Measurements from ENCODE around the gene SLC16A1.
"Not testable (repeated sequence)": the region's sequence is repeated elsewhere in the genome, so short reads cannot be mapped to it uniquely, and the experiment has no call there.

The SLC16A1 gene

GRCh38 chr1:112961072-112961471, 5.1 kb upstream of the SLC16A1 start:
- peaks cover 7% of the 10 kb centered on the region for H3K4me1 ChIP-seq (ENCODE audit: insufficient read depth, low read length)
- peaks cover 11% of the 10 kb centered on the region for H3K36me3 ChIP-seq (ENCODE audit: insufficient read depth, low read length)

DNA sequence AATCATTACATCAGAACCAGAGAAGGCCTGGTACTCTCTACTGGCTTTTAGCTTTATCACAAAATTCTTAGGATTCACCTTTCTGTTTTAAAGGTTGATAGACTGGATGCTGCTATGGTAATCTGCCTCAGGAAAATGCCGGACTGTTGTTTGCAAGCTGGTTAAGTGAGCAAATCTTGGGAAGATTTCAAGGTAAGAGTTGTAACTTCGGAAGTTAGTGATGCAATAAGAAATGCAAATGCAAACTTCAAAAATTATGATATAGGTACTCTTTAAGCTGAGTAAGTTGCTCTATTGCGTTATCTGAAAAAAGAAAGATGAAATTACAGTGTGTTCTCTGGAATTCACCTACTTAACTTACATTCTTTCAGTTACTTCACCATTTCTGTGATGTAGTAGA, 4.4 kb upstream of the SLC16A1 start:
- peaks cover 11% of the 10 kb centered on the region for H3K36me3 ChIP-seq (ENCODE audit: insufficient read depth, low read length)
- peaks cover 7% of the 10 kb centered on the region for H3K4me1 ChIP-seq (ENCODE audit: insufficient read depth, low read length)
- no peak overlapping the region for H3K4me3 ChIP-seq (ENCODE audit: low read depth in 1 of 2, low read length in 2 of 2)
- H3K9me3 ChIP-seq (ENCODE audit: low read length): no peaks in the 10 kb centered on the region
- no peaks in the 10 kb centered on the region for H3K27me3 ChIP-seq (ENCODE audit: control insufficient read depth in 1 of 2, insufficient read depth in 2 of 2, low read length in 2 of 2)
- H3K27ac ChIP-seq (ENCODE audit: low read depth, low read length): no peak overlapping the region
- H3K9ac ChIP-seq (ENCODE audit: low read length): no peak overlapping the region

More at GRCh38 chr1:112961072-112961471, 5.1 kb upstream of the SLC16A1 start:
- H3K9me3 ChIP-seq (ENCODE audit: low read length): no peaks in the 10 kb centered on the region
- no peak overlapping the region for H3K9ac ChIP-seq (ENCODE audit: low read length)
- H3K27me3 ChIP-seq (ENCODE audit: control insufficient read depth in 1 of 2, insufficient read depth in 2 of 2, low read length in 2 of 2): no peaks in the 10 kb centered on the region
- H3K4me3 ChIP-seq (ENCODE audit: low read depth in 1 of 2, low read length in 2 of 2): no peak overlapping the region
- H3K27ac ChIP-seq (ENCODE audit: low read depth, low read length): no peak overlapping the region

GRCh38 chr1:112958236-112958635, 2.2 kb upstream of the SLC16A1 start:
- Histone ChIP-seq H3K27ac (ENCODE audit: low read depth, low read length) (peak overlapping the region; percentile 86), H3K9ac (ENCODE audit: low read length) (peak overlapping the region; percentile 85), H3K4me3 (ENCODE audit: low read depth in 1 of 2, low read length in 2 of 2) (peak overlapping the region in 1 of 2 donors; percentile 93), H3K36me3 (ENCODE audit: insufficient read depth, low read length) (peaks cover 11% of the 10 kb centered on the region), H3K4me1 (ENCODE audit: insufficient read depth, low read length) (peaks cover 15% of the 10 kb centered on the region)
- not testable (repeated sequence) for H3K9me3 ChIP-seq (ENCODE audit: low read length); H3K27me3 ChIP-seq (ENCODE audit: control insufficient read depth in 1 of 2, insufficient read depth in 2 of 2, low read length in 2 of 2)

DNA sequence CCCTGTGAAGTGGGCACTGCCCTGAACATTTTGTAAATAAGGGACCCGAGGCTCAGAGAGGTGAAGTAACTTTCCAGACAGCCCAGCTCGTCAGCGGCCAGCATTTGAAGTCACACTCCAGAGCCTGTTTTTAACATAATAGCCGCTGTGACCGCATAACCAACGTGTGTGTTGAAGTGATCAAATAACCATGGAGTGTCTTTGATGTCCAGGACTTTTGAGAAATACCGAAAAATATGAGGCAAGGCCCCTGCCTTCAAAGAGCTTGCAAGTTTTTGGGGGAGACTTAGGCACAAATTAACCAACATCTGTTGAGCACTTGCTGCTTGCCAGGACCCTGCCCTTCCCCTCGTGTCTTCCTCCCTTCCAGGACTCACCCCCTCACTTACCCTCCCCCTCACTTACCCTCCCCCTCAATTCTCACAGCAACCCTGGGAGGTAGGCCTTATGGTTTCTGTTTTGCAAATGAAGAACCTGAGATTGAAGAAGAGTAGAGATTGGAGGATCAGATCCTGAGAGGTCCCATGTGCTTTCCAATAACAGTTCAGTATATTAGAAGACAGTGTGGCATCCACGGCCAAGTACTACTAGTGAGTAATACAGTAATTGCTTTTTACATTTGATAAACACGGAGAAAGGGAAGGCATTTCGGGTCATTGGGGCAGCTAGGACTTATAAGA, 1.3 kb upstream of the SLC16A1 start:
- H3K36me3 ChIP-seq (ENCODE audit: insufficient read depth, low read length): peaks cover 11% of the 10 kb centered on the region
- peaks cover 19% of the 10 kb centered on the region for H3K4me1 ChIP-seq (ENCODE audit: insufficient read depth, low read length)
- H3K27me3 ChIP-seq (ENCODE audit: control insufficient read depth in 1 of 2, insufficient read depth in 2 of 2, low read length in 2 of 2): no peaks in the 10 kb centered on the region
- peak overlapping the region; percentile 86 for H3K27ac ChIP-seq (ENCODE audit: low read depth, low read length)
- peak overlapping the region; percentile 38 to 93 for H3K4me3 ChIP-seq (ENCODE audit: low read depth in 1 of 2, low read length in 2 of 2)
- H3K9ac ChIP-seq (ENCODE audit: low read length): peak overlapping the region; percentile 85
- H3K9me3 ChIP-seq (ENCODE audit: low read length): no peaks in the 10 kb centered on the region

- Histone ChIP-seq H3K4me3 (ENCODE audit: low read depth in 1 of 2, low read length in 2 of 2) (peak overlapping the region; percentile 38 to 93), H3K36me3 (ENCODE audit: insufficient read depth, low read length) (peaks cover 8% of the 10 kb centered on the region), H3K9ac (ENCODE audit: low read length) (peak overlapping the region; percentile 85), H3K4me1 (ENCODE audit: insufficient read depth, low read length) (peaks cover 19% of the 10 kb centered on the region), H3K9me3 (ENCODE audit: low read length) (no peaks in the 10 kb centered on the region), H3K27ac (ENCODE audit: low read depth, low read length) (peak overlapping the region; percentile 86), H3K27me3 (ENCODE audit: control insufficient read depth in 1 of 2, insufficient read depth in 2 of 2, low read length in 2 of 2) (no peaks in the 10 kb centered on the region)
Observed at GRCh38 chr1:112956544-112957132, 642 bp upstream of the SLC16A1 start.

DNA sequence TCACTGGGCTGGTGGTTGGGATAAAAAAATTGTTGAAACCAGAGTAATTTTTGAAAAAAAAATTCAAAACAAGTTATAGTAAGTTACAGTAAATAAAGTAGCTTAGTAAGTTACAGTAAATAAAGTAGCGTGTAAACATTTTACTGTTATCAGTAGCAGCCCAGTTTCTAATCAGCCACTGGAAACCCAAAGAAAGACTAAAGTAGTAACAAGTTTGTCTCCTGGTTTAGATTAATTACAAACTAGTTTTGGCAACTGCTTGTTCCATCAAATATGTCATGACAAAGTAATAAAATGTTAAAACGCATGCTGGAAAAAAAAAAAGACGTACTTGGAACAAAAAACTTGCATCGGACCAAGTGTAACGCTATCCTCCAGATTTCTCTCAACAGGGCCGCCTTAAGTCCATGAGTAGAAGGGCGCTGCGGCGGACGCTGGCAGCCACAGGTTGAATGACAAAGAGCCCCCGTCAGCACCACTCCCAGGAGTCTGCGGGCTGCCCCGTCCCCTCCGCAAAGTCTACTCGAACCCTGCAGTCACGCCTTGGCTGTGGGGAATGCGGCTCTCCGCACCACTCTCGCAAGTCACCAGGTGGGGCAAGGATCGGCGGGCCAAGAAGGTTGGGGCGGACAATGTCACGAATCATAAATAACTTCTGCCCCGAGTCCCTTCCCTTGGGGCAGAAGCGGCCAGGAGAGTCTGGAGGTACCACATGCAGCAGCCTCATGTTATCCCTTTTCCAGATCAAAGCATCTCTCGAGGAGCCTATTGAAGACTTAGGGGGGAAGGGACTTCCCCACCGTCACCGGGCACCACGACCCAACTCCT, 837 bp downstream of the SLC16A1 start:
- Histone ChIP-seq H3K9ac (ENCODE audit: low read length) (peak overlapping the region; percentile 74), H3K9me3 (ENCODE audit: low read length) (no peaks in the 10 kb centered on the region), H3K36me3 (ENCODE audit: insufficient read depth, low read length) (no peaks in the 10 kb centered on the region), H3K4me3 (ENCODE audit: low read depth in 1 of 2, low read length in 2 of 2) (peak overlapping the region; percentile 38 to 93), H3K27ac (ENCODE audit: low read depth, low read length) (peak overlapping the region; percentile 86), H3K27me3 (ENCODE audit: control insufficient read depth in 1 of 2, insufficient read depth in 2 of 2, low read length in 2 of 2) (no peaks in the 10 kb centered on the region), H3K4me1 (ENCODE audit: insufficient read depth, low read length) (peaks cover 19% of the 10 kb centered on the region)

- H3K9me3 ChIP-seq (ENCODE audit: low read length): no peaks in the 10 kb centered on the region
- H3K27ac ChIP-seq (ENCODE audit: low read depth, low read length): peak overlapping the region; percentile 86
- H3K4me3 ChIP-seq (ENCODE audit: low read depth in 1 of 2, low read length in 2 of 2): peak overlapping the region; percentile 38 to 93
- no peaks in the 10 kb centered on the region for H3K27me3 ChIP-seq (ENCODE audit: control insufficient read depth in 1 of 2, insufficient read depth in 2 of 2, low read length in 2 of 2)
- H3K4me1 ChIP-seq (ENCODE audit: insufficient read depth, low read length): peaks cover 19% of the 10 kb centered on the region
- peak overlapping the region; percentile 74 for H3K9ac ChIP-seq (ENCODE audit: low read length)
- H3K36me3 ChIP-seq (ENCODE audit: insufficient read depth, low read length): no peaks in the 10 kb centered on the region
Observed at GRCh38 chr1:112954017-112954650, 1.9 kb downstream of the SLC16A1 start.

DNA sequence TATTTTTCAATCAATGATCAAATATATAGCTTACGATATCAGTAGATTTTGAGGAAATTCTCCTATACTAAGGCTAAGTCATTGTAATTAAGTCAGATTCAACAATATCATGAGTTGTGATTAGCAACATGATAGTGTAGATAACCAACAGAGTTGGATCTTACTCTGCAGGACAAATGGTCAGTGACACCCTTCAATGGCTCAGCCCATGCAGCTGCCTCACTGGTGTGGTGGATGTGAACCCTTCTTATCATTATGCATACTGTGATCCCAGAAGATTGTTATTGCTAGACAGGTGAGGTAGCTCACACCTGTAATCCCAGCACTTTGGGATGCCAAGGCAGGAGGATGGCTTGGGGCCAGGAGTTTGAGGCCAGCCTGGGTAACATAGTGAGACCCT, 5.6 kb downstream of the SLC16A1 start:
- H3K27me3 ChIP-seq (ENCODE audit: control insufficient read depth in 1 of 2, insufficient read depth in 2 of 2, low read length in 2 of 2): no peaks in the 10 kb centered on the region
- no peaks in the 10 kb centered on the region for H3K9me3 ChIP-seq (ENCODE audit: low read length)

DNA sequence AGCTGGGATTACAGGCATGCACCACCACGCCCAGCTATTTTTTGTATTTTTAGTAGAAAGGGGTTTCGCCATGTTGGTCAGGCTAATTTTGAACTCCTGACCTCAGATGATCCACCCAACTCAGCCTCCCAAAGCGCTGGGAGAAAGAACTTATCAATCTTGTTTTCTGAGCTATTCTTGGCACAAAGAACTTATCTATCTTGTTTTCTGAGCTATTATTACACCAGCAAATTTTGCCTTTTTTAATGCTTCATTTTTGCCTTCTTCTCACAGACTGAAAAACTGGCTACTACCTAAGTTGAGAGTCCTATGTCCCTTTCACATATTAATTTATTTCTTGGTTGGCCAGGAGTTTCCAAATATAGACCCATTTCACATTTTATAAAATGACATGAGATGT, 9.3 kb downstream of the SLC16A1 start:
- H3K9me3 ChIP-seq (ENCODE audit: low read length): no peaks in the 10 kb centered on the region
- H3K27ac ChIP-seq (ENCODE audit: low read depth, low read length): no peak overlapping the region
- H3K4me1 ChIP-seq (ENCODE audit: insufficient read depth, low read length): peaks cover 8% of the 10 kb centered on the region
- no peaks in the 10 kb centered on the region for H3K36me3 ChIP-seq (ENCODE audit: insufficient read depth, low read length)
- no peaks in the 10 kb centered on the region for H3K27me3 ChIP-seq (ENCODE audit: control insufficient read depth in 1 of 2, insufficient read depth in 2 of 2, low read length in 2 of 2)
- no peak overlapping the region for H3K4me3 ChIP-seq (ENCODE audit: low read depth in 1 of 2, low read length in 2 of 2)
- no peak overlapping the region for H3K9ac ChIP-seq (ENCODE audit: low read length)

More for the DNA sequence above, 5.6 kb downstream of the SLC16A1 start:
- H3K9ac ChIP-seq (ENCODE audit: low read length): no peak overlapping the region
- H3K4me1 ChIP-seq (ENCODE audit: insufficient read depth, low read length): peaks cover 11% of the 10 kb centered on the region
- no peaks in the 10 kb centered on the region for H3K36me3 ChIP-seq (ENCODE audit: insufficient read depth, low read length)
- no peak overlapping the region for H3K27ac ChIP-seq (ENCODE audit: low read depth, low read length)
- H3K4me3 ChIP-seq (ENCODE audit: low read depth in 1 of 2, low read length in 2 of 2): no peak overlapping the region

DNA sequence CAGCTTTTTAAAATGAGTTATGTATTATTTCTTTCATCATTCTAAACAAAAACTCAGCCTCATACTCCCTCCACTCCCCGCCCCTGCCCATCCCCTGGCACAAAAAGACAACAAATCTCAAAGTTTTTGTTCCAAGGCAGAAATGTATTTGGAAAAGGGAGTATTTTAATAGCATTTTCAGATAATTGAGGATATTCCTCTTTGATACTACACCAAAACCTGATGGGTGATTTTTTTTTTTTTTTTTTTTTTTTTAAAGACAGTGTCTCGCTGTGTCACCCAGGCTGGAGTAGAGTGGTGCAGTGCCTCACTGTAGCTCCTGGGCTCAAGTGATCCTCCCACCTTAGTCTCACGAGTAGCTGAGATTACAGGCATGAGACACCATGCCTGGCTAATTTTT, 16.2 kb downstream of the SLC16A1 start:
- H3K4me3 ChIP-seq (ENCODE audit: low read depth in 1 of 2, low read length in 2 of 2): no peak overlapping the region
- H3K27ac ChIP-seq (ENCODE audit: low read depth, low read length): no peak overlapping the region
- H3K27me3 ChIP-seq (ENCODE audit: control insufficient read depth in 1 of 2, insufficient read depth in 2 of 2, low read length in 2 of 2): no peaks in the 10 kb centered on the region
- H3K9me3 ChIP-seq (ENCODE audit: low read length): no peaks in the 10 kb centered on the region
- H3K4me1 ChIP-seq (ENCODE audit: insufficient read depth, low read length): peaks cover 17% of the 10 kb centered on the region
- no peak overlapping the region for H3K9ac ChIP-seq (ENCODE audit: low read length)
- no peaks in the 10 kb centered on the region for H3K36me3 ChIP-seq (ENCODE audit: insufficient read depth, low read length)

DNA sequence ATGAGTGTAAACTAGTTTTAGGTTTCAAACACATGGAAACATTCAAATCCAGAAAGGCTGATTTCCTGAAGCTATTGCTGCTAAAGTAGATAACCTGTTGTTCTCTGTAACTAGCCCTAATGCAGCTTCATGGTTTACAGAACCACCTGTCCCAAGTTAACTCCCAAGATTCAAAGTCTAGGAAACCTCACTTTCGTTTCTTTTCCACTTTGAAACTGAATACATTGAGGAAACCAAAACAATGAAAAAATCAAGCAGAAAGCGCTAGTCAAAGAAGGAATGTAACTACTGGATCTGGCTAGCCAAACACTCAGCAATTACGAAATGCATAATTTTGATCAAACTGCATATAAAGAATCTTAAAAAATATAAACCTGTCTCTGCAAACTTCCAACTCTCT, 17.8 kb downstream of the SLC16A1 start:
- Histone ChIP-seq H3K27ac (ENCODE audit: low read depth, low read length) (peak overlapping the region; percentile 22), H3K4me1 (ENCODE audit: insufficient read depth, low read length) (peaks cover 17% of the 10 kb centered on the region), H3K9ac (ENCODE audit: low read length) (no peak overlapping the region), H3K9me3 (ENCODE audit: low read length) (no peaks in the 10 kb centered on the region), H3K4me3 (ENCODE audit: low read depth in 1 of 2, low read length in 2 of 2) (no peak overlapping the region), H3K36me3 (ENCODE audit: insufficient read depth, low read length) (no peaks in the 10 kb centered on the region), H3K27me3 (ENCODE audit: control insufficient read depth in 1 of 2, insufficient read depth in 2 of 2, low read length in 2 of 2) (no peaks in the 10 kb centered on the region)

Data from muscle layer of colon (tissue), 2 donors.